ENCODE data around the gene ZNF322.

The ZNF322 gene

GRCh38 chr6:26594131-26594498, 65.4 kb downstream of the ZNF322 start:
- TF ChIP-seq CTCF (conservative IDR thresholded peaks at IDR 0.05; ENCODE audit: low read depth, low read length) = no peak
- no peak overlapping the region for H3K4me3 ChIP-seq (ENCODE audit: low read length)
- no peak for DNase-seq (ENCODE audit: low read depth)

GRCh38 chr6:26593278-26594130, 66.0 kb downstream of the ZNF322 start:
- DNase-seq (ENCODE audit: low read depth) = no peak
- H3K4me3 ChIP-seq (ENCODE audit: low read length) = no peak overlapping the region
- TF ChIP-seq CTCF (conservative IDR thresholded peaks at IDR 0.05; ENCODE audit: low read depth, low read length) = no peak

- no peak overlapping the region for H3K4me3 ChIP-seq (ENCODE audit: low read length)
- DNase-seq (ENCODE audit: low read depth) = no peak
- TF ChIP-seq CTCF (conservative IDR thresholded peaks at IDR 0.05; ENCODE audit: low read depth, low read length) = no peak
Measured at GRCh38 chr6:26592649-26593048, 66.9 kb downstream of the ZNF322 start.

- TF ChIP-seq CTCF (conservative IDR thresholded peaks at IDR 0.05; ENCODE audit: low read depth, low read length) = no peak
- DNase-seq (ENCODE audit: low read depth) = no peak
- no peak overlapping the region for H3K4me3 ChIP-seq (ENCODE audit: low read length)
Measured at GRCh38 chr6:26588965-26589364, 70.6 kb downstream of the ZNF322 start.
